Activated naive CD8-positive, alpha-beta T cell treated with anti-CD3 and anti-CD28 coated beads, Interleukin-2, amount 10 ng/mL, durations not matched to agents 7 days and 5 days (primary cell): ENCODE data around the gene TBC1D22B. TPM values are rescaled to one million over a fixed set of nuclear protein-coding genes. Genes with fewer than 3 reads are reported as not detected.
A peak's percentile ranks its signal among the peaks of the same experiment; 100 is the strongest.

Source experiments
- ATAC-seq: fragments of 150-1000 bp; cut with Tn5 transposase; one replicate; pipeline ENCODE4 v1.10.0; 2021; ENCODE audit warnings: low read depth, moderate library complexity
- POLR2A ChIA-PET: fragments of 350-600 bp; sonication (Branson Sonifier 250); formaldehyde crosslinking; loops from one replicate; lab custom pipeline; 2021; ENCODE audit warnings: antibody characterized with exemption; lab: Charles Lee
- DNase-seq: peaks from one replicate; pipeline ENCODE4 v3.0.0; 2021
- H3K27ac Mint-ChIP-seq: one replicate; pipeline ENCODE4 v1.8.0; 2022; ENCODE audit warnings: mild to moderate bottlenecking, mixed read lengths
- H3K27me3 Mint-ChIP-seq: one replicate; pipeline ENCODE4 v1.8.0; 2022; ENCODE audit warnings: mild to moderate bottlenecking, moderate library complexity, mixed read lengths
- H3K36me3 Mint-ChIP-seq: one replicate; pipeline ENCODE4 v1.8.0; 2021; ENCODE audit warnings: mild to moderate bottlenecking, mixed read lengths
- H3K4me1 Mint-ChIP-seq: one replicate; pipeline ENCODE4 v1.8.0; 2021; ENCODE audit warnings: mixed read lengths
- H3K4me3 Mint-ChIP-seq: one replicate; pipeline ENCODE4 v1.8.0; 2022; ENCODE audit warnings: mild to moderate bottlenecking, moderate library complexity, mixed read lengths
- H3K9me3 Mint-ChIP-seq: one replicate; pipeline ENCODE4 v1.8.0; 2021; ENCODE audit warnings: mixed read lengths
- total RNA-seq, 2 experiments: library from RNA; stranded (reverse); gene quantifications; one replicate each; pipeline ENCODE4 v1.2.3, GENCODE V29; 2021

Gene TBC1D22B
- total RNA-seq, 2 experiments from 2014 or later, result 13.8 to 14.7 TPM

GRCh38 chr6:37243131-37243815 lies 14.3 kb upstream of the TBC1D22B start:
- peaks cover 17% of the 10 kb centered on the region for H3K4me1 Mint-ChIP-seq
- H3K27me3 Mint-ChIP-seq, result peaks cover 2% of the 10 kb centered on the region
- ATAC-seq (no peak), DNase-seq (no peak)
- H3K27ac Mint-ChIP-seq, result no peak overlapping the region
- no peak overlapping the region for H3K4me3 Mint-ChIP-seq
- peaks cover 1% of the 10 kb centered on the region for H3K9me3 Mint-ChIP-seq
- H3K36me3 Mint-ChIP-seq, result peaks cover 2% of the 10 kb centered on the region
- POLR2A ChIA-PET, result no interaction called here

- H3K27ac Mint-ChIP-seq, result no peak overlapping the region
- H3K36me3 Mint-ChIP-seq, result peaks cover 5% of the 10 kb centered on the region
- no peak for DNase-seq
- H3K4me1 Mint-ChIP-seq, result peaks cover 15% of the 10 kb centered on the region
- ATAC-seq, result no peak
- H3K27me3 Mint-ChIP-seq, result peaks cover 2% of the 10 kb centered on the region
- POLR2A ChIA-PET, result no interaction called here
- no peak overlapping the region for H3K4me3 Mint-ChIP-seq
- peaks cover 1% of the 10 kb centered on the region for H3K9me3 Mint-ChIP-seq
These were observed 13.7 kb upstream of the TBC1D22B start for GRCh38 chr6:37243816-37244370.

- H3K4me3 Mint-ChIP-seq, result no peak overlapping the region
- ATAC-seq (no peak), DNase-seq (no peak)
- peaks cover 5% of the 10 kb centered on the region for H3K36me3 Mint-ChIP-seq
- H3K27ac Mint-ChIP-seq, result no peak overlapping the region
- H3K9me3 Mint-ChIP-seq, result peaks cover 1% of the 10 kb centered on the region
- H3K27me3 Mint-ChIP-seq, result peaks cover 6% of the 10 kb centered on the region
- H3K4me1 Mint-ChIP-seq, result peaks cover 14% of the 10 kb centered on the region
- POLR2A ChIA-PET, result no interaction called here
These were observed 12.9 kb upstream of the TBC1D22B start for GRCh38 chr6:37244430-37245310.

- POLR2A ChIA-PET, result no interaction called here
- ATAC-seq, result no peak
- H3K27ac Mint-ChIP-seq, result no peak overlapping the region
- peaks cover 10% of the 10 kb centered on the region for H3K36me3 Mint-ChIP-seq
- no peaks in the 10 kb centered on the region for H3K9me3 Mint-ChIP-seq
- DNase-seq, result no peak
- H3K4me3 Mint-ChIP-seq, result no peak overlapping the region
- H3K27me3 Mint-ChIP-seq, result peaks cover 6% of the 10 kb centered on the region
- H3K4me1 Mint-ChIP-seq, result peaks cover 9% of the 10 kb centered on the region
These were observed 6.3 kb upstream of the TBC1D22B start for GRCh38 chr6:37251211-37251780.

GRCh38 chr6:37253486-37254007 lies 4.0 kb upstream of the TBC1D22B start:
- peaks cover 5% of the 10 kb centered on the region for H3K36me3 Mint-ChIP-seq
- H3K27me3 Mint-ChIP-seq, result peaks cover 6% of the 10 kb centered on the region
- no peak for DNase-seq
- H3K27ac Mint-ChIP-seq, result no peak overlapping the region
- no peaks in the 10 kb centered on the region for H3K9me3 Mint-ChIP-seq
- no peak for ATAC-seq
- peaks cover 22% of the 10 kb centered on the region for H3K4me1 Mint-ChIP-seq
- POLR2A ChIA-PET, result no interaction called here
- no peak overlapping the region for H3K4me3 Mint-ChIP-seq

- no peak overlapping the region for H3K27ac Mint-ChIP-seq
These were observed 2.7 kb upstream of the TBC1D22B start for GRCh38 chr6:37254881-37255280.

GRCh38 chr6:37256692-37257319 lies 766 bp upstream of the TBC1D22B start:
- POLR2A ChIA-PET, result interaction anchor here (0.5 to 2.8 kb wide), 11 partner anchors 16 to 486 kb away, joined by 3 to 15 read pairs (median 4); partner anchors contain the start of gene PIM1
- Mint-ChIP-seq H3K9me3 (no peaks in the 10 kb centered on the region), H3K4me1 (peaks cover 34% of the 10 kb centered on the region), H3K36me3 (peaks cover 16% of the 10 kb centered on the region), H3K27ac (no peak overlapping the region), H3K4me3 (peak overlapping the region; percentile 94), H3K27me3 (peaks cover 2% of the 10 kb centered on the region)
- no peak for DNase-seq
- no peak for ATAC-seq

More at GRCh38 chr6:37254881-37255280, 2.7 kb upstream of the TBC1D22B start:
- Mint-ChIP-seq H3K4me3 (no peak overlapping the region), H3K36me3 (peaks cover 5% of the 10 kb centered on the region), H3K27me3 (peaks cover 2% of the 10 kb centered on the region), H3K9me3 (no peaks in the 10 kb centered on the region), H3K4me1 (peaks cover 28% of the 10 kb centered on the region)
- DNase-seq (no peak), ATAC-seq (no peak)
- POLR2A ChIA-PET, result no interaction called here

GRCh38 chr6:37257320-37257633 lies 295 bp upstream of the TBC1D22B start:
- no peaks in the 10 kb centered on the region for H3K9me3 Mint-ChIP-seq

GRCh38 chr6:37258405-37259105 lies 983 bp downstream of the TBC1D22B start:
- H3K4me3 Mint-ChIP-seq, result peak overlapping the region; percentile 94
- POLR2A ChIA-PET, result interaction anchor here (0.7 to 2.8 kb wide), 12 partner anchors 14 to 272 kb away, joined by 3 to 15 read pairs (median 4); partner anchors contain the start of genes MTCH1 and PIM1
- H3K4me1 Mint-ChIP-seq, result peaks cover 47% of the 10 kb centered on the region
- peaks cover 29% of the 10 kb centered on the region for H3K36me3 Mint-ChIP-seq
- H3K27ac Mint-ChIP-seq, result peak overlapping the region; percentile 91
- DNase-seq (no peak), ATAC-seq (no peak)
- no peaks in the 10 kb centered on the region for H3K27me3 Mint-ChIP-seq
- H3K9me3 Mint-ChIP-seq, result no peaks in the 10 kb centered on the region

More at GRCh38 chr6:37257320-37257633, 295 bp upstream of the TBC1D22B start:
- Mint-ChIP-seq H3K36me3 (peaks cover 17% of the 10 kb centered on the region), H3K4me1 (peaks cover 36% of the 10 kb centered on the region), H3K27me3 (peaks cover 2% of the 10 kb centered on the region), H3K27ac (peak overlapping the region; percentile 91), H3K4me3 (peak overlapping the region; percentile 94)
- ATAC-seq (no peak), DNase-seq (no peak)
- POLR2A ChIA-PET, result interaction anchor here (0.5 to 2.8 kb wide), 12 partner anchors 15 to 487 kb away, joined by 3 to 15 read pairs (median 4); partner anchors contain the start of genes MTCH1 and PIM1

GRCh38 chr6:37259191-37259590 lies 1.6 kb downstream of the TBC1D22B start:
- peaks cover 50% of the 10 kb centered on the region for H3K4me1 Mint-ChIP-seq
- ATAC-seq, result no peak

GRCh38 chr6:37260040-37260439 lies 2.5 kb downstream of the TBC1D22B start:
- no peak for ATAC-seq
- Mint-ChIP-seq H3K27ac (peak overlapping the region; percentile 91), H3K27me3 (no peaks in the 10 kb centered on the region), H3K4me3 (peak overlapping the region; percentile 94), H3K36me3 (peaks cover 32% of the 10 kb centered on the region), H3K9me3 (no peaks in the 10 kb centered on the region), H3K4me1 (peaks cover 56% of the 10 kb centered on the region)
- DNase-seq, result no peak
- POLR2A ChIA-PET, result no interaction called here

More at GRCh38 chr6:37259191-37259590, 1.6 kb downstream of the TBC1D22B start:
- no peaks in the 10 kb centered on the region for H3K27me3 Mint-ChIP-seq
- POLR2A ChIA-PET, result interaction anchor here (0.7 to 2.8 kb wide), 4 partner anchors 14 to 88 kb away, joined by 3 to 13 read pairs (median 4); no protein-coding TSS in a partner anchor
- H3K27ac Mint-ChIP-seq, result peak overlapping the region; percentile 91
- H3K36me3 Mint-ChIP-seq, result peaks cover 31% of the 10 kb centered on the region
- peak overlapping the region; percentile 94 for H3K4me3 Mint-ChIP-seq
- no peak for DNase-seq
- H3K9me3 Mint-ChIP-seq, result no peaks in the 10 kb centered on the region

- POLR2A ChIA-PET, result no interaction called here
- Mint-ChIP-seq H3K9me3 (no peaks in the 10 kb centered on the region), H3K27me3 (no peaks in the 10 kb centered on the region), H3K4me3 (no peak overlapping the region), H3K27ac (peak overlapping the region; percentile 50), H3K36me3 (peaks cover 36% of the 10 kb centered on the region), H3K4me1 (peaks cover 60% of the 10 kb centered on the region)
- no peak for DNase-seq
- ATAC-seq, result no peak
These were observed 2.9 kb downstream of the TBC1D22B start for GRCh38 chr6:37260444-37260843.
